T follicular helper cell (primary cell): ENCODE results near the gene CNNM3.

ENCODE experiments used
- DNase-seq: peaks from one replicate; pipeline ENCODE4 v3.0.0-alpha.2; 2020; ENCODE audit warnings: low read depth

CNNM3 gene

DNA sequence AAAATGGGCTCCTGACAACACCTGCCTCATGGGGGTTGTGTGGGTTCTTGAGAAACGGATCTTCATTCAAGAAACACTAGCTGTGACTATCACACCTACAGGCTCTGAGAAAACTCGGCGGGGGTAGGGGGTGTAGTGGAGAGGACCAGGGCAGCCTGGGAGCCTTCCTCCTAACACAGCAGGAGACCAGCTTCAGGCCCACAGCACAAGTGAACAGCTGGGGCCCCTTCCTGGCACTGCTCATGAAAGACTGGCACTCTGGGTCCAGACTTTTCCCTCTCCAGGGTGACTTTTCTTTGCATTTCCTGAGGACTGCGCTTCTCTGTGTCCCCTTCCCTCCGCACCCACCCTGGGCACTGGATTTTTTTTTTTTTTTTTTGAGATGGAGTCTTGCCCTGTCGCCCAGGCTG lies 61.0 kb downstream of the CNNM3 start:
- DNase-seq, result no peak

DNA sequence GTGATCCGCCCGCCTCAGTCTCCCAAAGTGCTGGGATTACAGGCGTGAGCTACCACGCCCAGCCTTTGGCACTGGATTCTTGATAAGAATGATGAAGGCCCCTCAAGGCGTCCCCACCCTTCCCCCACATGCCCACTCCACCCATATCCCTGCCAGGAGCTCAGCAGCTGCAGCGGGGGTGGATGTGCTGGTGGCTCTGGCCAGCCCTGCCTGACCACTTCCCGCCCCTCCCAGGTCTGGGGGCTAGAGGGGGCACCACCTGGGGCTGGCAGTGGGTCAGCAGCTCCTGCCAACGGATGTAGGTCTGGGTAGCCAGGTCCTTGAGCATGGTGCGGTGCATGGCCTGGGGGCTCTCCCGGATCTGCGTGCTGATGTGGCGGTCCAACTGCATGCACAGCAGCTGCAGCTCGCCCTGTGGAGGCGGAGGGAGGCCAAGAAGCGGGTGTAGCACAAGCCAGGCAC lies 61.6 kb downstream of the CNNM3 start:
- no peak for DNase-seq

GRCh38 chr2:96878171-96878570 lies 62.1 kb downstream of the CNNM3 start:
- no peak for DNase-seq

GRCh38 chr2:96878796-96879544 lies 62.9 kb downstream of the CNNM3 start:
- DNase-seq, result no peak

GRCh38 chr2:96879545-96880040 lies 63.5 kb downstream of the CNNM3 start:
- no peak for DNase-seq

DNA sequence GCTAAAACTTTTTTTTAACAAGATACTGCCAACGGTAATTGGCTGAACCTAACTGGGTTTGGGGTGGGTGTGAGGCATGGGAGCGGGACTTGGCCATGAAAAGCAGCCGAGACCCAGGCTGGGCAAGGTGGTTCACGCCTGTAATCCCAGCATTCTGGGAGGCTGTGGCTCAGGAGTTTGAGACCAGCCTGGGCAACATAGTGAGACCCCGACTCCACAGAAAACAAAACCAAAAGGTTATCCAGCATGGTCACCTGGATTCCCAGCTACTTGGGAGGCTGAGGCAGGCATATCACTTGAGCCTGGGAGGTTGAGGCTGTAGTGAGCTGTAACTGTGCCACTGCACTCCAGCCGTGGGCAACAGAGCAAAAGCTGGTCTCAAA lies 64.8 kb downstream of the CNNM3 start:
- no peak for DNase-seq

DNA sequence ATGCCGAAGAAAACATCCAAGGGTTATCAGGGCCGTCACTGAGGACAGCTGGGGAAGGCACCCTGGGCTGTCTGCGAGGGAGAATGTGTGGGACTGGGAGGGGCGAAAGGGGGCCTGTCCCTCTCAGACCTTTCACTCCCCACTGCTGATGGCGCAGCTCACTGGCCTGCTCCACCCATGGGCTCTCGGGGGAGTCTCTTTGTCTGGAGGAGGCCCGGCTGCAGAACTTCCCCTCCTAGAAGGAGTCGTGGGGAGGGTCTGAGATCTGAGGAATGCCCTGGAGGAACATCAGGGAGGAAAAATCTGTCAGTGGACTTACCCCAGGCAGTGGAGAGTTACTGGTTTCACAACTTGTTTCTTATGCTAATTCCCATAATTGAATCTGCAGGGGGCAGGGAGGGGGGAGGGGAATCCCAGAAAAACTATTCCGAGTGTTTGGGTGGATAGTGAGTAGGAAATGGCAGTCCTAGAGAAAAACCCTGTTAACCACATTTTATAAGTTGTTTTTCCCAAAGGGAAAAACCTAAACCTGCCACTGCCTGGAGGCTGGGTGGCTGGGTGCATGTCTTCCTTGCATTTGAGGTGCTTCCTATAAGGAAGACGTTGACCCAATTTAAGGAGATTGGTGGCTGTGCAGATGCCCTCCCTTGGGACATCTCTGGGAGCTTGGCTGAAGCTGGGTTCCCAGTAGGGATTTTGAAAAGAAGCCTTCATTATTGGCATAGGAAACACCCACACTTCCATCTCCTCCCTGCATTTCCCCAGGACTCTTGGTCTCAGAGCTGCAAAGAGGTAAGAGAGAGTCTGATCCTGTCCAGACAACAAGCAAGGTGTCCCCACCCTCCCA lies 65.5 kb downstream of the CNNM3 start:
- no peak for DNase-seq

- no peak for DNase-seq
Measured at GRCh38 chr2:96882230-96882629, 66.2 kb downstream of the CNNM3 start.

DNA sequence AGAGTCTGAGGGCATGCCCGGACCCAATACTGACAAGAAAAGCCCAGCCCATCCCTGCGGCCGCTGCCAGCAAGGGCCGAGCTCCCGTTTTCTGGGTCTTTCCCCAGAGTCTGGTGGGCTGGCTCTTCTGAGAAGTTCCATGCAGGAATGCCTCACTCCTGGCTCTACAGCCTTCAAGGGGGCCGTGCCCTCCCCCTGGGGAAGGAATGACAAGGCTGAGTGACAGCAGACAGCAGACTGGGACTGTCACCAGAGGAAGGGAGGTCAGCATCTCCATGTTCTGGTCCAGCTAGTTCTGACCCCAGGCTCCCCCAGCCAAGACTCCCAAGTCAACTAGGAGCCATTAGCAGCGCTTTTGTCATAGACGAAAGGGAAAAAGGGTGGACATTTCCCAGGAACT lies 66.8 kb downstream of the CNNM3 start:
- DNase-seq, result no peak

DNA sequence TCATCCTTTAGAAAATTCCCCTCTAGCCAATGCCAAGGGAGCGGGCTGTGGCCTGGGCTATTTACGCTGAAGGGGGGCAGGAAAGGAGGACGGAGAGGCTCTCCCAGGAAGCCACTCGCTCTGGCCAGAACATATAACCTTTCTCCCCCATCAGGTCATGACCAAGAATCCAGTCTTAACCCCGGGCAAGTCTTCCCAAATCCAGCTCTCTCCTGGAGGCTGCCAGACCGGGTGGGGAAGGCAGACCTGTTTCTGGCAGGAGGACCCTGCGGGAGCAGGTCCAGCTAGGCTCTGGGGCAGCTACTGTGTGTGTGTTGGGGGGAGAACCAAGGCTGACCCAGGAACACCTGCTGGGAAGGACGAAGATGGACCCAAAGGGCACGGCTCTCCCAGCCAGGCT lies 67.2 kb downstream of the CNNM3 start:
- DNase-seq, result no peak
